Neural cell (in vitro differentiated cells): ENCODE results near the gene ASB8. TPM values are rescaled to one million over a fixed set of nuclear protein-coding genes. Genes with fewer than 3 reads are reported as not detected.

ENCODE experiments used
- H2AFZ ChIP-seq: fragments of 200-600, 300-800 bp; sonication (generic), shearing (Covaris generic); 2 replicates; pipeline ENCODE4 v1.6.0; 2014; ENCODE audit warnings: low read depth, mild to moderate bottlenecking, antibody characterized with exemption, low read length, moderate library complexity
- H3F3A ChIP-seq: fragments of 200-600 bp; shearing (Covaris generic); 2 replicates; pipeline ENCODE4 v1.6.1; 2016; ENCODE audit warnings: mild to moderate bottlenecking, moderate library complexity, mixed read lengths, antibody characterized with exemption, low read length; ENCODE audit not compliant: insufficient read depth, poor library complexity, severe bottlenecking
- H3K27ac ChIP-seq: fragments of 200-600, 300-800 bp; sonication (generic), shearing (Covaris generic); 2 replicates; pipeline ENCODE4 v1.5.1; 2014; ENCODE audit warnings: mild to moderate bottlenecking, low read length, moderate library complexity
- H3K27me3 ChIP-seq: fragments of 300-800, 200-600 bp; sonication (generic), shearing (Covaris generic); 2 replicates; pipeline ENCODE4 v1.6.0; 2014; ENCODE audit warnings: mild to moderate bottlenecking, low read depth, low read length, moderate library complexity; ENCODE audit not compliant: insufficient read depth
- H3K36me3 ChIP-seq: fragments of 300-800, 200-600 bp; sonication (generic), shearing (Covaris generic); 2 replicates; pipeline ENCODE4 v1.5.1; 2014; ENCODE audit warnings: mild to moderate bottlenecking, antibody characterized with exemption, low read length, moderate library complexity; ENCODE audit not compliant: insufficient read depth
- H3K4me2 ChIP-seq: fragments of 300-800, 200-600 bp; sonication (generic), shearing (Covaris generic); 2 replicates; pipeline ENCODE4 v1.6.0; 2014; ENCODE audit warnings: mild to moderate bottlenecking, low read length
- H3K4me3 ChIP-seq: fragments of 300-800, 200-600 bp; sonication (generic), shearing (Covaris generic); 2 replicates; pipeline ENCODE4 v1.5.1; 2014; ENCODE audit warnings: mild to moderate bottlenecking, low read length, moderate library complexity
- H3K79me2 ChIP-seq: fragments of 200-600 bp; shearing (Covaris generic); replicated peaks from 2 replicates; pipeline ENCODE4 v1.6.0; 2014; ENCODE audit warnings: mild to moderate bottlenecking, low read length, moderate library complexity; ENCODE audit not compliant: insufficient read depth
- H3K9ac ChIP-seq: fragments of 300-800, 200-600 bp; sonication (generic), shearing (Covaris generic); 2 replicates; pipeline ENCODE4 v1.6.1; 2016; ENCODE audit warnings: mild to moderate bottlenecking, low read length, mixed read lengths
- H3K9me2 ChIP-seq: fragments of 200-600 bp; shearing (Covaris generic); 2 replicates; pipeline ENCODE4 v1.6.1; 2016; ENCODE audit warnings: mild to moderate bottlenecking, low read length, mixed read lengths; ENCODE audit not compliant: insufficient read depth
- H3K9me3 ChIP-seq: fragments of 200-600, 300-800 bp; sonication (generic), shearing (Covaris generic); 2 replicates; pipeline ENCODE4 v1.6.1; 2016; ENCODE audit warnings: mild to moderate bottlenecking, mixed run types, low read length, moderate library complexity, mixed read lengths
- H4K20me1 ChIP-seq: fragments of 200-600 bp; shearing (Covaris generic); 2 replicates; pipeline ENCODE4 v1.6.1; 2016; ENCODE audit warnings: mild to moderate bottlenecking, mixed run types; ENCODE audit not compliant: insufficient read depth
- EP300 ChIP-seq: fragments of 450-650 bp; conservative IDR thresholded peaks from 2 replicates; pipeline ENCODE4 v1.6.1; 2014; ENCODE audit warnings: antibody characterized with exemption, mild to moderate bottlenecking, moderate library complexity; ENCODE audit not compliant: poor library complexity, severe bottlenecking
- EZH2 ChIP-seq: fragments of 200-600, 300-800 bp; shearing (Covaris generic), sonication (generic); IDR thresholded peaks from 2 replicates; pipeline ENCODE4 v1.6.1; 2014; ENCODE audit warnings: antibody characterized with exemption, low read length, borderline replicate concordance, mild to moderate bottlenecking; ENCODE audit not compliant: insufficient read depth, poor library complexity, severe bottlenecking
- POLR2AphosphoS5 ChIP-seq: IDR thresholded peaks from 2 replicates; pipeline ENCODE4 v1.6.1; 2012
- RAD21 ChIP-seq: fragments of 450-650 bp; conservative IDR thresholded peaks from 2 replicates; pipeline ENCODE4 v1.6.1; 2014; ENCODE audit warnings: antibody characterized with exemption, mild to moderate bottlenecking, moderate library complexity
- SMC3 ChIP-seq: fragments of 450-650 bp; conservative IDR thresholded peaks from 2 replicates; pipeline ENCODE4 v1.6.1; 2014; ENCODE audit warnings: antibody characterized with exemption, mild to moderate bottlenecking, moderate library complexity; ENCODE audit not compliant: poor library complexity
- TAF1 ChIP-seq: IDR thresholded peaks from 2 replicates; pipeline ENCODE4 v1.6.1; 2012; ENCODE audit warnings: low read depth
- polyA plus RNA-seq: library from polyadenylated mRNA; depleted of rRNA; stranded (reverse); fragments of >200 nt; gene quantifications from 2 replicates; pipeline ENCODE4 v1.2.3, GENCODE V29; 2014
- TF ChIP-seq, protein P1 (sequence below): IDR thresholded peaks from 2 replicates; pipeline ENCODE4 v1.6.1; 2012; ENCODE audit warnings: borderline replicate concordance

The ASB8 gene
- polyA plus RNA-seq, 1 donor from 2014 or later = 41.7 TPM

DNA sequence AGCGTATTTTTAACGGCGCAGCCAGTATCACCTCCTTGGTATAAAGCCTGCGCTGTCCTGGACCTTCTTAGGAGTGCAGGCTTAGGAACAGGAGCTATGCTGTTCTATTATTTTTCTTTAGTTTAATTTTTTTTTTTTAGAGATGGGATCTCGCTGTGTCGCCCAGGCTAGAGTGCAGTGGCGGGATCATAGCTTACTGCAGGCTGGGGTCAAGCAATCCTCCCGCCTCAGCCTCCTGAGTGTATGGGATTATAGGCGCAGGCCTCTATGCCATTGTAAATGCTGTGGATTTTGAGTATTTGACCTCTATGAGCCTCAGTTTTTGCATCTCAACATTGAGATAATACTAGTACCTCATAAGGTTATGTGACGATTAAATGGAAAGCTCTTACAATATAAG, 41.7 kb upstream of the ASB8 start:
- Histone ChIP-seq H3K9me3 (no peaks in the 10 kb centered on the region), H3K9ac (no peak overlapping the region), H4K20me1 (no peaks in the 10 kb centered on the region), H3K79me2 (no peaks in the 10 kb centered on the region), H2AFZ (no peak overlapping the region), H3K9me2 (no peaks in the 10 kb centered on the region), H3K36me3 (no peaks in the 10 kb centered on the region), H3K4me3 (no peak overlapping the region), H3F3A (no peaks in the 10 kb centered on the region), H3K4me2 (no peak overlapping the region), H3K27ac (no peak overlapping the region), H3K27me3 (no peaks in the 10 kb centered on the region)
- no peak for TF ChIP-seq TAF1
- TF ChIP-seq SMC3 = no peak
- TF ChIP-seq EP300 = no peak
- TF ChIP-seq, protein P1, sequence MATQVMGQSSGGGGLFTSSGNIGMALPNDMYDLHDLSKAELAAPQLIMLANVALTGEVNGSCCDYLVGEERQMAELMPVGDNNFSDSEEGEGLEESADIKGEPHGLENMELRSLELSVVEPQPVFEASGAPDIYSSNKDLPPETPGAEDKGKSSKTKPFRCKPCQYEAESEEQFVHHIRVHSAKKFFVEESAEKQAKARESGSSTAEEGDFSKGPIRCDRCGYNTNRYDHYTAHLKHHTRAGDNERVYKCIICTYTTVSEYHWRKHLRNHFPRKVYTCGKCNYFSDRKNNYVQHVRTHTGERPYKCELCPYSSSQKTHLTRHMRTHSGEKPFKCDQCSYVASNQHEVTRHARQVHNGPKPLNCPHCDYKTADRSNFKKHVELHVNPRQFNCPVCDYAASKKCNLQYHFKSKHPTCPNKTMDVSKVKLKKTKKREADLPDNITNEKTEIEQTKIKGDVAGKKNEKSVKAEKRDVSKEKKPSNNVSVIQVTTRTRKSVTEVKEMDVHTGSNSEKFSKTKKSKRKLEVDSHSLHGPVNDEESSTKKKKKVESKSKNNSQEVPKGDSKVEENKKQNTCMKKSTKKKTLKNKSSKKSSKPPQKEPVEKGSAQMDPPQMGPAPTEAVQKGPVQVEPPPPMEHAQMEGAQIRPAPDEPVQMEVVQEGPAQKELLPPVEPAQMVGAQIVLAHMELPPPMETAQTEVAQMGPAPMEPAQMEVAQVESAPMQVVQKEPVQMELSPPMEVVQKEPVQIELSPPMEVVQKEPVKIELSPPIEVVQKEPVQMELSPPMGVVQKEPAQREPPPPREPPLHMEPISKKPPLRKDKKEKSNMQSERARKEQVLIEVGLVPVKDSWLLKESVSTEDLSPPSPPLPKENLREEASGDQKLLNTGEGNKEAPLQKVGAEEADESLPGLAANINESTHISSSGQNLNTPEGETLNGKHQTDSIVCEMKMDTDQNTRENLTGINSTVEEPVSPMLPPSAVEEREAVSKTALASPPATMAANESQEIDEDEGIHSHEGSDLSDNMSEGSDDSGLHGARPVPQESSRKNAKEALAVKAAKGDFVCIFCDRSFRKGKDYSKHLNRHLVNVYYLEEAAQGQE = no peak
- no peak for TF ChIP-seq EZH2
- TF ChIP-seq POLR2AphosphoS5 = no peak

DNA sequence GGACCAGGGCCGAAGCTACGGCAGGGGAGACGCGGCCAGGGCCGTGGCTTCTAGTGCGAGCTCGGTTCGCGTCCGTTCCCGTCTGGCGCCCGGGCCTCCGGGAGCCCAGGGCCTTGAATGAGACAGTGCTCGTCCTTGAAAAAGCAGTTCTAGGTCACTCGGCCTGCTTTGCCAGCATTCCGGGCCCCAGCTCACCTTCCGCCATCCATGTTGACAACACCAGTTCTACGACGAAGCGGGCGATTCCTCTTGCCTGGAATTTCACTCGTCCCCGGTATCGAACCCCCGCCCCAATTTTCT, 41.3 kb upstream of the ASB8 start:
- no peaks in the 10 kb centered on the region for H3K36me3 ChIP-seq
- no peak overlapping the region for H2AFZ ChIP-seq
- H3K4me2 ChIP-seq = no peak overlapping the region
- H3K9ac ChIP-seq = peak overlapping the region; percentile 37
- no peaks in the 10 kb centered on the region for H3K27me3 ChIP-seq
- no peaks in the 10 kb centered on the region for H3K9me3 ChIP-seq
- peak overlapping the region; percentile 60 for H3K4me3 ChIP-seq
- H3F3A ChIP-seq = no peaks in the 10 kb centered on the region
- H4K20me1 ChIP-seq = no peaks in the 10 kb centered on the region
- H3K9me2 ChIP-seq = no peaks in the 10 kb centered on the region
- no peaks in the 10 kb centered on the region for H3K79me2 ChIP-seq
- no peak for TF ChIP-seq TAF1
- TF ChIP-seq SMC3 = no peak
- no peak for TF ChIP-seq RAD21
- TF ChIP-seq EP300 = no peak
- TF ChIP-seq, protein P1 = no peak
- no peak overlapping the region for H3K27ac ChIP-seq
